GM12874 (cell line): ENCODE measurements around the gene L1CAM.

Experiments used
- TF ChIP-seq, protein P1 (sequence below): IDR thresholded peaks from 2 replicates; pipeline ENCODE4 v1.5.1; 2011; ENCODE audit warnings: low read depth, mild to moderate bottlenecking, control low read depth, low read length, moderate library complexity; ENCODE audit not compliant: insufficient read depth

Gene L1CAM

DNA sequence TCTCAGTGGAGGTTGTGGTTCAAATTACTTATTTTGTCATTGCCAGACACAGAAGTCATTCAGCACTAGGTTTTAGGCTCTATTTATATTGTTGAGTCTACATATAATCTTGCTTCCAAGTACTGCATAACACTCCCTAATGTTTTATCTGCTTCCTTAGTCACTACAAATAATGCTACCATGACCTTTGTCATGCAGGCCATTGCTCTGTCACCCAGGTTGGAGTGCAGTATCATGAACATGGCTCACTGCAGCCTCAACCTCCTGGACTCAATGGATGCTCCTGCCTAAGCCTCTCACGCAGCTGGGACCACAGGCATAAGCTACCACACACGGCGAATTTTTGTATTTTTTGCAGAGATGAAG lies 32.1 kb downstream of the L1CAM start:
- TF ChIP-seq, protein P1, sequence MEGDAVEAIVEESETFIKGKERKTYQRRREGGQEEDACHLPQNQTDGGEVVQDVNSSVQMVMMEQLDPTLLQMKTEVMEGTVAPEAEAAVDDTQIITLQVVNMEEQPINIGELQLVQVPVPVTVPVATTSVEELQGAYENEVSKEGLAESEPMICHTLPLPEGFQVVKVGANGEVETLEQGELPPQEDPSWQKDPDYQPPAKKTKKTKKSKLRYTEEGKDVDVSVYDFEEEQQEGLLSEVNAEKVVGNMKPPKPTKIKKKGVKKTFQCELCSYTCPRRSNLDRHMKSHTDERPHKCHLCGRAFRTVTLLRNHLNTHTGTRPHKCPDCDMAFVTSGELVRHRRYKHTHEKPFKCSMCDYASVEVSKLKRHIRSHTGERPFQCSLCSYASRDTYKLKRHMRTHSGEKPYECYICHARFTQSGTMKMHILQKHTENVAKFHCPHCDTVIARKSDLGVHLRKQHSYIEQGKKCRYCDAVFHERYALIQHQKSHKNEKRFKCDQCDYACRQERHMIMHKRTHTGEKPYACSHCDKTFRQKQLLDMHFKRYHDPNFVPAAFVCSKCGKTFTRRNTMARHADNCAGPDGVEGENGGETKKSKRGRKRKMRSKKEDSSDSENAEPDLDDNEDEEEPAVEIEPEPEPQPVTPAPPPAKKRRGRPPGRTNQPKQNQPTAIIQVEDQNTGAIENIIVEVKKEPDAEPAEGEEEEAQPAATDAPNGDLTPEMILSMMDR: no peak

GRCh38 chrX:153853180-153853901 lies 32.6 kb downstream of the L1CAM start:
- TF ChIP-seq, protein P1: no peak

GRCh38 chrX:153851981-153852380 lies 34.0 kb downstream of the L1CAM start:
- TF ChIP-seq, protein P1: no peak

GRCh38 chrX:153848325-153848724 lies 37.6 kb downstream of the L1CAM start:
- TF ChIP-seq, protein P1: no peak

DNA sequence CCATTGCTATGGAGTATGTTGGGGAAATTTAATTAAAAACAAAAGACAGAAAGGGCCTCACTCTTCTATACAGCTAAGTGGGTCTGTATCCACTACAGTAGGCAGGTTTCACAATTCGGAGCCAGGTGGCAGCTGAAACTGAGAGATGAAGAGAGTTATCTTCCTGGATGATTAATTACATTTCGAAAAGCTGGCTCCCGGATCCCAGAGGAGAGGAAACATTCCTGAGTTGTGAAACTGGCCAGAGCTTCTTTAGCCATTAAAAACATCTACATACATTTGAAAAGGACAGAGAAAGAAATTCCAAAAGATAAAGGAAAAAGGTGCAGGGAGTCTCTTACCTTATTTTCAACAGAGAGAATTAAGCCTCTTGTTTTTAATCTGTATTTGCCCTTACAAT lies 40.1 kb downstream of the L1CAM start:
- TF ChIP-seq, protein P1: no peak

- TF ChIP-seq, protein P1: no peak
Measured at GRCh38 chrX:153845195-153845594, 40.8 kb downstream of the L1CAM start.

DNA sequence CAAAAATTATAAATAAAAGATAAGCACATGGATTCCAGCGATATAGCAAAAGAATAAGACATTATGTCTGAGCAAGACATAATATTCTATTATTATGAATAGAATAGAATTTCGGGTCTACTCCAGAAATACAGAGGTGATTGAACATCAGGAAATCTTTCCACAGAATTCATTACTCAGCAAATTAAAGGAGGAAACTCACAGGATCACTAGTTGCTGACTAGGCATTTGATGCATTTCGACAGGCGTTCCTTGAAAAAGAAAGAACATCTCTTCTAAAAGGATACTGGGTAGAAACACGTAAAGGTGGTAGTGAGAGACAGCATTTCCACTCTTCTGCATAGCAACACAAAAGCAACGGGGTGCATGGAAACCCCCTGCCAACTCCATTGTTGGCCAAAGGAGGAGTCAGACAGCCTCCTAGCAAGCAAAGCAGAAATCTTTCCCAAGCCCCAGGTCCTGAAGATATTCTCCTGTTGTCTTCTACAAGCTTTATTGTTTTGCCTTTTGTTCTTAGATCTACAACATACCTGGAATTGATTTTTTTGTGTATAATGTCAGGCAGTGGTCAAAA lies 41.4 kb downstream of the L1CAM start:
- TF ChIP-seq, protein P1: no peak
